Measurements from ENCODE around the gene TRMU.

TRMU gene

DNA sequence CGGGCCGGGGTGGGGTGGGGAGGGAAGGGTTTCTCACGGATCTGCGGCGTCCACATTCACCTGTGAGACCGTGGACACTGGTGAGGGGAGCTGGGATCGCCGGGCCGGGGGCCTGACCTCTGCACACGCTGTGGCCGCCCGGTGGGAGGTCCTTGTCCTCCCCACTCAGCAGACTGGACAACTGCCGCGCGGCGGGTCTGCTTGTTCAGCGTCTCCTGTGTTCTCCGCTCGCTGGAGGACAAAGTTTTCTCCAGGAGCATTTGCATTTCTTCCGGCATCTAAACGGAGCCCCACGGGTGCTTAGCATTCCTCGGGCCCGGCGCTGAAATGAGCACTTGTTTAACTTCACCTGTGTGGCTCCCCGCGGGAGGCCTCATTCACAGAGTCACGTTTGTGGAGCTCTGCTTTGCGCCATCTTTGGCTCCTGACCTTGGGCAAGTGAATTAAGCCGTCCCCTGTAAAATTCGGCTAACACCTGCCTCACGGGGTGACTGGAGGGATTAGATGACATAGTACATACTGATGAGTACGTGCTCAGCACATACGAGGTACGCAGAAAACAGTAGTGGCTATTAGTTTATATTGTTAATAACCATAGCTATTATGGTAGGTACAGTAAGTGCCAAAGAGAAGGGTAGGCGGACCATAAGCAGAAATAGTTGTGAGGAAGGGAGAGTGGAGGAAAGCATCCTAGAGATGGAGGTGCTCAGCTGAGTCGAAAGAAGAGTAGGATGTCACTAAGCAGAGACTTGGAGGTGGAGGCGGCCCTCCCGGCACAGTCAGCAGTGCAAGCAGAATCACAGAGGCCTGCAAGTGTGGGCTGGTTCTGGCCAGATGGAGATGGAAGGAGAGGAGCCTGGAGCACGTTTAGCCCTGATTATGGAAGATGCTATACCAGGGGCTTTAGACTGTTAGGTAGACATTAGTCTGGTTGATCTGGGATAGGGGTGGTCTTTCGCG lies 885 bp downstream of the TRMU start:
- DNase-seq (ENCODE audit: low spot score), result no peak

DNA sequence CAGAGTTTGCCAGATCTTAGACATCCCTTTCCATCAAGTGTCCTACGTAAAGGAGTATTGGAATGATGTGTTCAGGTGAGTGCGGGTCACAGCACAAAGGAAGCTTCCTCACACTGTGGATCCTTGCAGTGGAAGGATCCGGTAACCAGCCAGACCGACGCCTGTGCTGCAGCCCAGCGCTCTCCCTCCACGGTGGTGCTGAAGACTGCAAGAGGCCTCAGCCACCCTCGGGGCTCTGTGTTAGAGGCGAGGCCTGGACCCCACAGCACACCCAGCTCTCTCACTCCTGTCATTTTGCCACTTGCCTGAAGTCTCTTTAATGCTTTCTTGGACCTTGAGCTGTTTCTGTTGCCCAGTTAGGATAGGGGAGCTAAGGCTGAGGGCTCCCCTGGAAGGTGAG lies 2.4 kb downstream of the TRMU start:
- no peak for DNase-seq (ENCODE audit: low spot score)

DNA sequence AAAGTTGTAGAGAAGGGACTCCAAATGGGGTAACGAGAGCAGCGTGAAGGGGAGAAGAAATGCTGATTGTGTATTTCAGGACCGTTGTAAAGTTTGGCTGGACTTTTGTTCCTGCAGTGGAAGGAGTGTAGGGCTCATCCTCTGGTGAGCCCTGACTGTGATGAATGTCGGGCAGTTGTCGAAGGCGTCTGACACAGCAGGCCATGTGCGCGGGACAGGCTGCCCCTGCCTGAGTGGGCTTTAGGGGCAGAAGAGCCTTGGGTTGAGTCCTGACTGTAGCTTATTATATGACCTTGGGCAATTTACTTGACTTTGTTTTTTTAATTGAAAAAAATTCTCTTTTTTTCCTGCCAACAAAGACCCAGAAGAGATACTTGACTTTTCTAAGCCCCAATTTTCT lies 3.1 kb downstream of the TRMU start:
- no peak for DNase-seq (ENCODE audit: low spot score)

DNA sequence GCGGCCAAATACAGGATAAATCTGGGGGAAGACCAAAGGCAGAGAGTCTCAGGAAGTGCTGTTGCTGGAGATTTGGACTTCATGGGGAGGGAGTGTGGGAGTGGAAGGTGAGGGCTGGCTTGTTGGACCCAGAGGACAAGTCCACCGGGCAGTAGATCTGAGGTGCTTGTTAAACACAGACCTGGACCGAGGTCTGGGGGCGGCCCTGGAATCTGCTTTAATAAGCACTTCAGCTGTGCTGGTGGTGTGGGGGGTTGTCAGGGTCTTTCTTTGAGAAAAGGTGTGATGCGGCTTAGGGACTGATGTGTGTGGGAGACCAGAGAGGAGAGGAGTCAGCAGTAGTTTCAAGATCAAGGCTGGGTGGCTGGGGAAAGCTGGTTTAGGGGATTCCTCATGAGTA lies 4.4 kb downstream of the TRMU start:
- no peak for DNase-seq (ENCODE audit: low spot score)

DNA sequence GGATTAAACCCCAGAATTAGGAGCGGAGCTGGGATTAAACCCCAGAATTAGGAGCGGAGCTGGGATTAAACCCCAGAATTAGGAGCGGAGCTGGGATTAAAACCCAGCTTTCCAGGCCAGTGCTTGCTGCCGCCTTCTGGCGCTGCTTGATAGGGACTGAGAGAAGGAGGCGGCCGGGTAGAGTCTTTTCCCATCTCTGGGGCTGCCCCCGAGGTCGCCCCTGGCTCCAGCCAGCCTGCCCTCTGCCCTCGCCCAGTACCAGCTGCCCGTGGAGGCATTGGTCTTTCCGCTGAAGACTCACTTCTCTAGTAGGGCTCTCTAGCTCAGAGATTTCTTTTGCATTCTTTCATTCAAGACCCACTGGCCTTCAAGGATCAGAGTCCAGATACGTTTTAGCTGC lies 5.2 kb downstream of the TRMU start:
- DNase-seq (ENCODE audit: low spot score), result no peak

DNA sequence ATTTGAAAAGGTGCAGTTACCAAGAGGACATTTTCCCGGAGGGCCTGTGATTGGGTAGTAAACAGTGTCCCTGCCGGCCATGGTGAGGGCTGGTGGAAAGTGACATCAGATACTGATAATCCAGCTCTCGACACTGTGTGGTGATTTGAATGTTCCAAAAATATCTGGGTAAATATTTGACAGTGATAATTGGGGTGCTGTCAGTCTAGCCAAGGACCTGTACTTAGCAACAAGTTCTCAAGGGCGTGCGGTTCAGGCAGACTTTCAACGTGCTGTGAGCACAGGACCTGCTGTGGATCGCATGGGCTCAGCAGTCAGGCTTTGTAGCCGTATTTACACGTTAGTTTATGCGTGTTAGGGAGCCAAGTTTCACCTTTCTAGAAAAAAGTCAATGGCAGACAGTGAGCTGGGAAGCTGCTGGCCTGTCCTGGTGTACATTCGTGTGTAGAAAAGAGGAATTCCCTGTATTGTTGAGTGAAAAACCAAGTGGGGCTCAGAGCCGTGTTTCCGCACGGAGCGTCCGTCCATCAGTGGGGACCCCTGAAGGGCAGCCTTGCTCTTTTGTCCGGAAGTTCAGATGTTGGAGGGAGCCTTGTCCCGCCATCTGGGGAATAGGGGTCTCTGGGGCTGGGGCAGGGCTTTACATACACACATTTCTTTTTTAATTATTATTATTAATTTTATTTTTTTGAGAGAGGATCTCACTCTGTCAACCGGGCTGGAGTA lies 11.3 kb downstream of the TRMU start:
- no peak for DNase-seq (ENCODE audit: low spot score)

DNA sequence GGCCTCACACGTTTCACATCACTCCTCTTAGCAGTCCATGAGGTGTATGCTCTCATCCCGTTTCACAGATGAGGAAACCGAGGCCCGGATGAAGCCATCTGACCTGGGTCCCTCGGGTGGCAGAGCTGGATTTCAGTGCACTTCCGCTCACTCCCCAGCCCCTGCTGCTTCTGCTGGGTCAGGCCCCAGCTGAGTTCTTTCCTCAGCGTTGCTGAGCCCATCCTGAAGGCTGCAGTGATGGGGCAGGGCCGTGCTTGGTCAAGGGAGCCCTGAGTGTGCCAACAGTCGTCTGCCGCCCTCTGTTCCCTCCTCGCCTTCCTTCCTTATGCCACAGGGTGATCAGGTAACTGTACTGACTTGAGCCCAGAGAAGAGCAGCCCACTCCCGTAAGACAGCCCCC lies 12.1 kb downstream of the TRMU start:
- no peak for DNase-seq (ENCODE audit: low spot score)

DNA sequence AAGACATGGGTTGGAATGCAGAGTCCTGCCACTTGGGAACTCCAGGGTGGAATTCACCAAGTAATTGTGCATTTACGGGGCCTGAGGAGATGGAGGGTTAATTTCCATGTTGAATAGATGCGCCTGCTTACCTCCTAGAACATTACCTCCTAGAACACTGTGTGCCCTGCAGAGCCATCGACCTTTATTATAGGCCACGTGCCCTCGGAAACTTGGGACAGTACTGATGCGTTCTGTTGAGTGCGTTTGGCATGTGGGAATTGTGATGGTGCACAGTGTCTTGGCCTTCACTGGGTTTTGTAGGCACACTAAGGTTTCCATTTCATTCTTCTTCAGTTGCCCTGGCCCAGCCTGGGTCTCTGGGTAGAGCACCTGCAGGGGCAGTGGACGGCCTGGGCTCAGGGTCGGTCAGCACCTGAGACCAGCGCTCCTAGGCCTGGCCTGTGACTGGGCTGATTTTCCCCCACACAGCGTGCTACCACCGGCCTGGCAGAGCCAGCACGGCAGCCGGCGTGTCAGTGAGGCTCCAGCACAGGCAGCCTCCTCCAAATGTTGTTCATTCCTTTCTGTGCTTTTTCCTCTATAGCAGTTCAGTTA lies 12.7 kb downstream of the TRMU start:
- no peak for DNase-seq (ENCODE audit: low spot score)

DNA sequence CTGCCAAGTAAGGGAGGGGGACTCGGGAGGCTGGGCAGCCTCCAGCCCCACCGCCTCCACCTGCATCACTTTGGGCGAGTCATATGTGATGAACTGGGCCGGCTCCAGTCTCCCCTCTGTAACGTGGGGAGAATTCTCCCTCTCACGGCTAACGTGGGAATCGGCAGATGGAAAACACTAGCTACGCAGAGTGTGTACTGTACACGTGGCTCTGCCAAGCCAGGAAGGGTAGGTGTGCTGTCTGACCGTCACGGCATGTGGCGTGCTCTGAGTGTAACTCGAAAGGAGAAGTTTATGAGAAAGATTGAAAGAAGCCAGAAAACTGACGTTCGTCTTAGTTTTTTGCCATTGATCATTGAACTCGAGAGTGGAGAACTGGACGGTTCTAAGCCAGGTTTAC lies 13.7 kb downstream of the TRMU start:
- no peak for DNase-seq (ENCODE audit: low spot score)

DNA sequence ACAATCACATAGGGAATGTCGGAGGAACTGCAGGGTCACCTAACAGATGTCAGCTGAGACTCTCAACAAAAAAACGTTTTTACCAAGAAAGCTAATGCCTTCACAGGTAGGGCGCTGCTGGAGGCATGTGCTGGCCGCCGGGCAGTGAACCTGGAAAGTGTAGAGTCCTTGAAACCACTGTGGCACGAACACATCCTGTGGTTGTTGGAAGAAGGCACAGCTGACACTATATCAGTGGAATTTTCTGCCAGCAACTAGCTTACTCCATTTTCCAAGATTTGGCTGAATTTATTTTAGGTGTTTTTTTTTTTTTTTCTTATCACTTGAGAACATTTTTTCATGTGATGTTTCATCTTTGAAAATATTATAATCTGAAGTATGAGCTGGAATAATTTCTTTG lies 14.2 kb downstream of the TRMU start:
- no peak for DNase-seq (ENCODE audit: low spot score)

DNA sequence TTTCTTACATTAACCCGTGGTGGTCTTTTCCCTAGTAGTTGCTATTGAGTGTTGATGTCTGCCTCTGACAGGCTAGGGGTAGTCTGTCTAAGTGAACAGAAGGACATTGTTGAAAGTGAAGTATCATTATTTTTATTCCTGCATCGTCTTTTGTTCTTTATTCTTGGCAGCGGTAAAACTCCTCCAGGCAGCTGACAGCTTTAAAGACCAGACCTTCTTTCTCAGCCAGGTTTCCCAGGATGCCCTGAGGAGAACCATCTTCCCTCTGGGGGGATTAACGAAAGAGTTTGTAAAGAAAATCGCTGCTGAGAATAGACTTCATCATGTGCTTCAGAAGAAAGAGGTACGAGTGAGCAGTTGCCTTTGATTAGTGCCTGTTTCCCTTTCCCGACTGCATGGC lies 14.6 kb downstream of the TRMU start:
- no peak for DNase-seq (ENCODE audit: low spot score)

DNA sequence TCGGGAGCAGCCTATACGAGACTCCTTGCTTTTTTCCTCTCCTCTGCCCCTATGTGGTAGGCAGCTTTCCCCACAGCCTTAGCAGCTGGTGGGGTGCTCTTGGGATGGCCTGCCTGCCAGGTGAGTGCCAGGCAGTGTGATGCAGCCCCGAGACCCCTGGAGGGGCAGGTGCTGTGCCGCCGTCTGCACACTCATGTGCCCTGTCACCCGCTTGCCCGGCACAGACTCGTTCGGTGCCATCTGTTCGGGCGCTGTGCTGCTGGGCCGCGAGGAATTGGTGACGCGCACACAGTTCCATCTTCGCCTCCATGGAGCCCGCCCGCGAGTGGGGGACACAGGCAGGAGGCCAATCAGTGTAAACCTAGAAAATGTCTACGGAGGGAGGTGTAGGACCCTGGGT lies 15.1 kb downstream of the TRMU start:
- DNase-seq (ENCODE audit: low spot score), result no peak

DNA sequence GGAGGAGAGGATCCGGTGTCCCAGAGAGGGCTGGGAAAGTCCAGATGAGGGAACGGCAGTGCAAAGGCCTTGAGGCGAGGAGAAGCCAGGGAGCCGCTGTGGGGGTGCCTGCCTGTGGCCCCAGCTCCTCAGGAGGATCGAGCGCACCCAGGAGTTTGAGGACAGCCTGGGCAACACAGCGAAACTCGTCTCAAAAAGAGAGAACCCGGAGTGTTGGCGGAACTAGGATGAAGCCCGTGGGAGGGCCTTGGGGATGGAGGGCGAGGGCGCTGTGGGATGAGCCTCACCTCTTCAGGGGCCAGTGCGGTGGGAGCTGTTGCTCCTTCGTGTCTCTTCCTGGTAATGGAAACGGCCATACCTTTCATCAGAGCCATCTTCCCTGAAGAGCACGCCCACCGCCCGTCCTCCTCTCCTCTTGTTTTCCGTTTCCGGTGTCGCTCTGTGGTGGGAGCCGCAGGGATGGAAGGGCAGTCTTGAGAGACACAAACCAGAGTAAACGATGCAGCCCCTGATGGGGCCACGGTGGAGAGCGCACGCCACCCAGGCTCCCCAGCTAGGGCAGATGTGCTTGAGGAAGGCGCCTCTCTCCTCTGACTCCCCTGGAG lies 15.7 kb downstream of the TRMU start:
- DNase-seq (ENCODE audit: low spot score), result no peak

DNA sequence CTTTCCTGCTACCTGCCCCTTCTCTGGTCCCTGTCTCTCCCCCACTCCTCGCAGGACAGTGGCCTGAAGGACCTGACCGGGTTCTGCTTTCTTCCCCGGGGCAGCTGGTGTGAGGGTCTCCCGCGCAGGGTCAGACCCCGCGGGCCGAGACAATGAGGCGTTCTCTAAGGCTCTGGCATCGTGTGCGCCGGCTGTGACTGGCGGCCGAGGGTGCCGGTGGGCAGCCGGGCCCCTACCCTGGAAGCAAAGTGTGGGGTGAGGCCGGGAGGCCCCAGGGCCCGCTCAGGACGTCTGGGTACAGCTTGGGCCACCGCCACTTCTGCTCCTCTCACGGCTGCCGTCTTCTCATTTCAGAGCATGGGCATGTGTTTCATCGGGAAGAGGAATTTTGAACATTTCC lies 16.3 kb downstream of the TRMU start:
- no peak for DNase-seq (ENCODE audit: low spot score)

DNA sequence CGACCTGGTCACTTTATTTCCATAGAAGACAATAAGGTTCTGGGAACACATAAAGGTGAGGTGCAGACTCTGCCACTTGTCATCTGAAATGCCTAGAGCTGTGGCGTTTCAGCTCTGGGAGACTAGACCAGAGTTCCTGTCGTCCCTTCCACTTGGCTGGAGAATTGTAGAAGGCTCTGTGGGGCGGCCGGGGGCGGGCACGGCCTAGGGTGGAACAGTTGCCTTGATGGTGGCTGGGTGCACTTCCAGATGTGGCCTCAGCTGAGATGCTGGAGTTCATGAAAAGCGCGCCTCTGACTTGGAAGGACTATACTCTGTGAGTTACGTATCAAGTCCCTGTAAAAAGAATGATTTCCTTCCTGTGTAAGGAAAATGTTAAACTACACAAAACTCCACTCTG lies 16.8 kb downstream of the TRMU start:
- DNase-seq (ENCODE audit: low spot score), result no peak

DNA sequence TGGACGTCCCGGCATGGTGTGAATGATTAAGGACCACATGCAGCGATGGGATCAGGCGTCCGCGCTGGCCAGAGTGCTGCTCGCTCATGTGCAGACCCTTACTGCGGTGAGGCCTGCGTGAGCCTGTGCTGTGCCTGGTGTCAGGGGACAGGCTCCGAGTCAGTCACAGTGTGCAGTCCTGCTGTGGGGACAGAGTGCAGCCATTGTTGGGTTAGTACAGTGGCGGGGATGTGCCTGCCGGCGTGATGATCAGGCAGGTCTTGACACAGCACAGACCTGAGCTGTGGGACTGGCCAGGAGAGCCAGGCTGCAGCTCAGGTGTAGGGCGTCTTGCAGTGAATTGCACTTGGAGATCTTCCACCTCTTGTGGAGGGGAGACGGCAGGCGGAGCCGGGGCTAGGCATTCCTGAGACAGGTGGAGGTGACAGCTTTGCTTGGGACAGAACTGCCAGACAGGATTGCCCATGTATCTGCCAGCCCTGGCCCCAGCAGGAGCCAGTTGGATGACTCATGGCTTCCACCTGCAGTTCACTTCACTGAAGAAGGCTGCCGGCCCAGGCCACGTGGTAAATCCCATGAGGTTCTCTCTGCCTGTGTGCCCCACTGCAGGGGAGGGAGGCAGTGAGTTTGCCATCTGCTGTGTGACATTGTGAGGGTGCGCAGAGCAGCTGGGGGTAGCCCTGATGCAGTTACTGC lies 17.3 kb downstream of the TRMU start:
- DNase-seq (ENCODE audit: low spot score), result no peak

DNA sequence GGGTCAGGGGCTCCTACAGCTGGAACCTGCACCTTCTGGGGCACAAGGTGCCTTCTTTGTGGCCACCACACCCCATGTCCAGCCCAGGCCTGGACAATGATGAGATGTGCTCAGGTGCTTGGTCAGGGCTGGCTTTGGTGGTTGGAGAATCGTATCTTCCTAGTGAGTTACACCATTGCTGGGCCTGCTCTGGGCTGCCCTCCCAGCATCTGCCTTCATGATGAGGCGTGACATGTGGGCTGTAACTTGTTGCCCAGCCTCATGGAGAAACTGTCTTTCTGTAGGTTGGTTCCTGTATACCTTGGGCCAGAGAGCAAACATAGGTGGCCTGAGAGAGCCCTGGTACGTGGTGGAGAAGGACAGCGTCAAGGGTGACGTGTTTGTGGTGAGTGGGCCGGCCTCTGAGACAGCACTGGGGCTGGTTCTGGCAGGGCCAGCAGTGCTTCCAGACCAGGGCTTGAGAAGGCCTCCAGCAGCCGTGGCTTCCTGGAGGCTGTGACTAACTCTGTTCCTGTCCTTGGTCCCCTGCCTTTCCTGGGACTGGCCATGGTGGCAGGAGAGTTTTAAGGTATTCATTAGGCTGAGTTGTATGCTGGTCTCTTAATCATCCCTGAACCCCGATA lies 18.1 kb downstream of the TRMU start:
- no peak for DNase-seq (ENCODE audit: low spot score)

DNA sequence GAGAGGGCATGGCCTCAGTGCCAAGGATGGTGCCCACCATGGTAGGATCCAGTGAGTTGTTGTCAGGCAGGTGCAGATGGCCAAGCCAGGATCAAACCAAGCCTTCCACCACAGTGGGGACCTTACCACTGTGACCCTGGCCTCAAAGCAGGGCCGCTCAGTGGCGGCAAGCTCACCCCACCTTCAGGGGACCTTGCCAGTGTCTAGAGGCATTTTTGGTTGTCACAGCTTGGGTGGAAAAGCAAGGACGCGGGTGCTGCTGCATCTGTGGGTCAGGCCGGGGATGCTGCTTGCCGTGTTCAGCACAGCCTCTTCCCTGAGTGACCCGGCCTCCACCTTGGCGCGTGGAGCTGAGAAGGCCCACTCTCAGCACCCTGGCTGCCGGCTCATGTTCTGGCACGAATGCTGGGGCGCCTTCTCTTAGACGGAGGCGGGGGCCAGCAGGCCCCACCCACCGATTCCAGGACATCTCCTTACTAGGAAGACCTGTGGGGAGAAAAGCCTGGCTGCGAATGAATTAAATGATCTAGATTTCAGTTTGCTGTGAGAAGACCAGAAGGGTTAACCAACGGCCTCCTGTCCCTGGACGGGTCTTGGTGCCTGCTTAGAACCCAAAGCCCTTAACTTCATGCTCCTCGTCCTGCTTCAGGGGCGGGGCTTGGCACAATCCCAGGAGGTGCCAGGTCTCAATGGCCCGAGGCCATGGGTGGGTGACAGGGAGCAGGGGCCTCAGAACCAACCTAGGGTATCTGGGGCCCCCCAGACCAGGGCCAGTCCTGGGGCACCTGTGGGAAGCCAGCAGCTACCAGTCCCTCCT lies 18.9 kb downstream of the TRMU start:
- no peak for DNase-seq (ENCODE audit: low spot score)

DNA sequence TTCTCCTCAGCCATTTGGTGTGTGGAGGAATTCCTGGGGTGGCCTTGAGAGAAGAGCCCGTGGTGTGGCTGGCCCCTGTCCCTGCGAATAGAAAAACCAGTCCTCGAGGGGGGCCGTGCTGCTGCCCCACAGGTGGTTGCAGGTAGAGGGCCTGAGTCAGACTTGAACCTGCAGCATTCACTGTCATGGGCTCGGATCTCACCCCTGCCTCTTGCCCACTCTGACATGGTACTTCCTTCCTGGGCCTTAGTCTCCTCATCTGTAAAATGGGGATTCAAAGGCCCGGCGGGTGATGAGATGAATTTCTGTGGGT lies 19.4 kb downstream of the TRMU start:
- DNase-seq (ENCODE audit: low spot score), result no peak

DNA sequence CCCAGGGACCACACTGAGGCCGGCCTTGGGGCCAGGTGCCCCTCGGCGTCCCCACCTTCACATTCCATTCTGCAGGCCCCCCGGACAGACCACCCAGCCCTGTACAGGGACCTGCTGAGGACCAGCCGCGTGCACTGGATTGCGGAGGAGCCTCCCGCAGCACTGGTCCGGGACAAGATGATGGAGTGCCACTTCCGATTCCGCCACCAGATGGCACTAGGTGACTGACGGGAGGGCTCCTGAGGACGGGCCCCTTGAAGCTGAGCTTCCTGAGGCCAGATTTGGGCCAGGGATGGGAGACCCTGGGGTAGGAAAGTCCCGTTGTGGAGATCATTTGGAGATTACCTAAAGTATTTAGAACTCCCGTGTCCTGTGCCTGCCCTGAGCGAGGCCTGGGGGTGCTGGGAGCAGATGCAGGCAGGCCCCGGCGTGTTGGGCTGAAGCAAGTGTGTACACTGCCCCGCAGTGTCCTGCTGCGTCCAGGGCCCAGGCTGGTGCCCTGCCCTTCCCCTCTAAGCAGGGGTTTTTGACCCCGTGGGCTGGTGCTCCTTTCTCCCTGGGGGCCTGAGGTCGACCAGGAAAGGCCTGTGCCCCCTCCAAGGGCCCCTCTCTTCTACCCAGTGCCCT lies 20.0 kb downstream of the TRMU start:
- DNase-seq (ENCODE audit: low spot score), result peak; percentile 49

Measured in hematopoietic multipotent progenitor cell treated with erythropoietin and hydrocortisone succinate and interleukin-3 and kit ligand, for 15 days (in vitro differentiated cells).